ENCODE data around the gene FCRL3. TPM values are rescaled to one million over a fixed set of nuclear protein-coding genes. Genes with fewer than 3 reads are reported as not detected.
A peak's percentile ranks its signal among the peaks of the same experiment; 100 is the strongest.

FCRL3 gene
- total RNA-seq, 6 donors from 2014 or later, result 0.22 to 1.4 (median 1.1) TPM

DNA sequence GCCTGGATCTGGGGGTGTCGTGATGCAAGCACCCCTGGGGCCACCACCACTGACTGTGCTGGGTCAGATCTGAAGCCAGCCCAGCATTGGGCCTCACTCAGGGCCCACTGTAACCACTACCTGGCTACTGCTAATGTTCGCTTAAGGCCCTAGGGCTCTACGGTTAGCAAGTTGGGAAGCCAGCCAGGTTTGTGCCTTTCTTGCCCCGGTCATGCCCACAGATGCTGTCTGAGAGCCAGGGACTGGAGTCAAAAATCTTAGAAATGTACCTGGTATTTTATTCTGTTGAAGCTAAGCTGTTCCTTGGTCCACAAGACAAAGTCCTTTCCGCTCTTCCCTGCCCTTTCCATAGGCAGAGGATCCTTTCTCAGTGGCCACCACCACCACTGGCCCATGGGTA lies 15.2 kb upstream of the FCRL3 start:
- TF ChIP-seq CTCF (IDR thresholded peaks at IDR 0.05), result no peak
- TF ChIP-seq EP300 (IDR thresholded peaks at IDR 0.05), result no peak
- no peak for TF ChIP-seq POLR2AphosphoS5 (IDR thresholded peaks at IDR 0.05)
- TF ChIP-seq POLR2A (IDR thresholded peaks at IDR 0.05), result no peak
- H3K36me3 ChIP-seq, result no peaks in the 10 kb centered on the region
- DNase-seq, result no peak

GRCh38 chr1:157711802-157712201 lies 11.2 kb upstream of the FCRL3 start:
- no peak overlapping the region for H3K27ac ChIP-seq
- no peaks in the 10 kb centered on the region for H3K4me1 ChIP-seq
- ATAC-seq (ENCODE audit: low FRiP score in 2 of 2) (no peak), DNase-seq (no peak)
- TF ChIP-seq POLR2AphosphoS5 (IDR thresholded peaks at IDR 0.05) (no peak), POLR2A (IDR thresholded peaks at IDR 0.05) (no peak), EP300 (IDR thresholded peaks at IDR 0.05) (no peak), CTCF (IDR thresholded peaks at IDR 0.05) (no peak)
- no peaks in the 10 kb centered on the region for H3K9me3 ChIP-seq
- H3K4me3 ChIP-seq, result no peak overlapping the region
- no peaks in the 10 kb centered on the region for H3K27me3 ChIP-seq
- H3K36me3 ChIP-seq, result no peaks in the 10 kb centered on the region

More for the DNA sequence above, 15.2 kb upstream of the FCRL3 start:
- ATAC-seq (ENCODE audit: low FRiP score in 2 of 2), result peak in 1 of 2 donors; percentile 30
- Histone ChIP-seq H3K4me3 (no peak overlapping the region), H3K9me3 (no peaks in the 10 kb centered on the region), H3K4me1 (no peaks in the 10 kb centered on the region), H3K27ac (no peak overlapping the region), H3K27me3 (no peaks in the 10 kb centered on the region)
- 69 to 82% methylated on average over 4 to 5 of the region's 5 CpGs for WGBS, 2 donors

GRCh38 chr1:157704878-157705277 lies 4.3 kb upstream of the FCRL3 start:
- TF ChIP-seq CTCF (IDR thresholded peaks at IDR 0.05) (no peak), POLR2AphosphoS5 (IDR thresholded peaks at IDR 0.05) (no peak)
- Histone ChIP-seq H3K27ac (no peak overlapping the region), H3K27me3 (no peaks in the 10 kb centered on the region), H3K36me3 (no peaks in the 10 kb centered on the region), H3K4me1 (no peaks in the 10 kb centered on the region), H3K9me3 (no peaks in the 10 kb centered on the region), H3K4me3 (no peak overlapping the region)
- ATAC-seq (ENCODE audit: low FRiP score in 2 of 2) (no peak), DNase-seq (no peak)

GRCh38 chr1:157703981-157704380 lies 3.4 kb upstream of the FCRL3 start:
- H3K27ac ChIP-seq, result no peak overlapping the region
- DNase-seq (no peak), ATAC-seq (ENCODE audit: low FRiP score in 2 of 2) (no peak)
- TF ChIP-seq POLR2AphosphoS5 (IDR thresholded peaks at IDR 0.05), result no peak
- H3K4me1 ChIP-seq, result no peaks in the 10 kb centered on the region
- no peak overlapping the region for H3K4me3 ChIP-seq
- no peaks in the 10 kb centered on the region for H3K36me3 ChIP-seq
- 75 to 87% methylated on average over 4 of the region's 4 CpGs for WGBS, 2 donors
- no peaks in the 10 kb centered on the region for H3K27me3 ChIP-seq
- no peaks in the 10 kb centered on the region for H3K9me3 ChIP-seq

DNA sequence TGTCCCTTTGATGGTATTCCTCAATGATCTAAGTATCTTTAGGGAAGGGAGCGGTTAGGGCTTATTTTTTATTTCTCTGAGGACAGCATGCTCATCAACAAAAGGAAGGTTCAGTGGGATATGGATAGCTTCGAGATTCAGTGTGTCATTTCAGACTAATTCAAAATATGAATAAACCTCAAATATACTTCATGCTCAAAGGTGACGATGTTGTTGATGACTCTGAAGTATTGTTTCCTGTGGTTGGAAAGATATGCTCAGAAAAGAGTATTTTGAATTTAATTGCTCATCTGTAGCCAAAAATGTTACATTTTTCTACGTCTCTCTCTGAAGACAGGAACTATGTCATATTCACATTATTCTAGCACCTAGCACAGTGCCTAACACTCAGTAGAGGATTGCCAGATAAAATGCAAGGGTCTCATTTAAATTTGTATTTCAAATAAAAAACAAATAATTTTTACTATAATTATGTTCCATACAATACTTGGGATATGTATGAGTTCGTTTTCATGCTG lies 1.8 kb upstream of the FCRL3 start:
- DNase-seq, result no peak
- Histone ChIP-seq H3K27me3 (no peaks in the 10 kb centered on the region), H3K27ac (no peak overlapping the region), H3K4me3 (no peak overlapping the region), H3K4me1 (no peaks in the 10 kb centered on the region), H3K9me3 (no peaks in the 10 kb centered on the region), H3K36me3 (no peaks in the 10 kb centered on the region)
- no peak for ATAC-seq (ENCODE audit: low FRiP score in 2 of 2)
- 73 to 79% methylated on average over 5 of the region's 5 CpGs for WGBS, 2 donors
- TF ChIP-seq POLR2A (IDR thresholded peaks at IDR 0.05) (no peak), EP300 (IDR thresholded peaks at IDR 0.05) (no peak), POLR2AphosphoS5 (IDR thresholded peaks at IDR 0.05) (no peak), CTCF (IDR thresholded peaks at IDR 0.05) (no peak)

Data from upper lobe of left lung (tissue), 6 donors.